Activated CD8-positive, alpha-beta memory T cell treated with anti-CD3 and anti-CD28 coated beads for 1 hour (primary cell): ENCODE measurements around the gene HDAC10.
A peak's percentile ranks its signal among the peaks of the same experiment; 100 is the strongest.

Experiments
- DNase-seq, 2 donors: peaks; one replicate each; pipeline ENCODE4 v3.0.0-alpha.2; 2020; ENCODE audit warnings: low read depth in 1 of 2; ENCODE audit errors: extremely low read depth in 1 of 2

Gene HDAC10

DNA sequence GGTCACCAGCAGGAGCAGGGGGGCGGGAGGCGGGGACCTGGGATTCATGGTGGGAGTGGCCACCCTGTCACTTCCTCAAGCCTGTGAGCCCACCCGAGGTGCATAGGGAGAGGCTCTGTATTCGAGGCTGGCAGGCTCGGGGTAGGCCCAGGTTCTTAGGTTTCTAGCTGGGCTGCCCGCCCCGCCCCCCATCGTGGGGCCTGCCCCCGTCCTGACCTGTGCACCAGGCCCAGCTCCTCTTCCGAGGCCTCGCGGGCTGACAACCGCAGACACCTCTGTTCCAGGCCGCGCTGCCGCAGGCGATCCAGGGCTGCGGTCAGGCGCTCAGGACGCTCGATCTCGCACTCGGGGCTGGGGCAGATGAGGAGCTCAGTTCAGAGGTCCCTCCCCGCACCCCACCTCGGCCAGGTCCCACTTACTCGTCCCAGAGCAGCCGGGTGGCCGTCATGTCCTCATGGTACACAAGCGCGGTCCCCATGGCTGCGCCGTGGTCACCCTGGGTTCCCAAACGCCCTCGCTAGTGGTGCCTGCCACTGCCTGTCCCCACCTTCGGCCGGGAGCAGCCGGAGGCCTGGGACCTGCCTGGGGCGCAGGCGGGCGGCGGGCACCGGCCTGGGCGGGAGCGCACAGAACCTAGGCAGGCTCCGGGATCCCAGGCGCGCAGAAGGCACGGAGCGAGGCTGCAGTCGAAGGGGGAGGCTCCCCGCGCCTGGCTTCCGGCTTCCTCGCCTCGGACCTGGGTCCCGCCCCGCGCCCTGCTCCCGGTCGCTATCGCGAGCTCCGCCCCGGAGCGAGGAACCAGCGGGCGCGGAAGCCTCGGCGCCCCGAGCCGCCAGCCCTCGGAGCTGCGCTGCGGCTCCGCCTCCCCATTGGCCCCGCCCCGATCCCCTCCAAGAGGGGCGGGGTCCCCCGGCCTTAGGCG is at the start of gene HDAC10:
HDAC10 (minus strand) TSS at position 711 of the 922 bp plus-strand sequence; CDS start at position 478, 233 bp downstream.
- peak in 1 of 2 donors; percentile 69 for DNase-seq

- DNase-seq, result no peak
These were observed 49.7 kb upstream of the HDAC10 start for GRCh38 chr22:50300620-50301257.

DNA sequence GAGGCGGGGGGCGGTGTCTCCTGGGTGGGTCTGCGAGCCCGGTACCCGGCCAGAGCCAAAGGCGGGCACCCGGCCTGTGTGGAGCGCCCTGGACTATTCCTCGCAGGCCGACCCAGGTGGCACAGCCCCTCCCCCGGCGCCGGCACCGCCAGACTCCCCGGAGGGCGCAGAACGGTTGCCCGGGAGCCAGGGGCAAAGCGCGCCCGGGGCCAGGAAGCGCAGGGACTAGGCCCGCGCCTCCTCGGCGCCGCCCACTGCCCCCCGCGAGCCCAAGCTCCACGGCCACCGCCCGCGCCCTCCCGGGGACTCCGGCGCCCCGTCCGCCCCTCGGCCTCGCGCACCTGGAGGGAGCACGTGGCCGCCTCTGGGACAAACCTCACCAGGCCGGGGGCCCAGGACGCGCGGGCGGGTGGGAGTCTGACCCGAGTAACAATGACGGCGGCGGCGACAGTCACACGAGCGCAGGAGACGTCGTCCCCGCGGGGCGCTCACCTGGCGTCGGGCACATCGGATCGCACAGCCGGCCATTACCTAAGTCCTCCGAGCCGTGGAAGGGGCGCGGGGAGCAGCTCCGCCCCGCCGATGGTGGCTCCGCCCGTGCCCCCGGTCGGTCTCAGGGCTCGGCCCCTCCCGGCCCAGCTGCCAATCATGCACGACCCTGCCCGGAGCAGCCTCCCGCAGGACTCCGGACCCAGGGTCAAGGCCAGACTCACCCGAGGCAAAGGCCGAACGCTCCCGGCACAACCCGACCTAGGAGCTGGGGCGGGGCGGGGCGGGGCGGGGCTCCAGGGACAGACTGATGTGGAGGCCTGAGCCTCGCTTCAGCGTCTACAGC is 48.9 kb upstream of the HDAC10 start:
- no peak for DNase-seq

- no peak for DNase-seq
These were observed 48.1 kb upstream of the HDAC10 start for GRCh38 chr22:50298937-50299784.

DNA sequence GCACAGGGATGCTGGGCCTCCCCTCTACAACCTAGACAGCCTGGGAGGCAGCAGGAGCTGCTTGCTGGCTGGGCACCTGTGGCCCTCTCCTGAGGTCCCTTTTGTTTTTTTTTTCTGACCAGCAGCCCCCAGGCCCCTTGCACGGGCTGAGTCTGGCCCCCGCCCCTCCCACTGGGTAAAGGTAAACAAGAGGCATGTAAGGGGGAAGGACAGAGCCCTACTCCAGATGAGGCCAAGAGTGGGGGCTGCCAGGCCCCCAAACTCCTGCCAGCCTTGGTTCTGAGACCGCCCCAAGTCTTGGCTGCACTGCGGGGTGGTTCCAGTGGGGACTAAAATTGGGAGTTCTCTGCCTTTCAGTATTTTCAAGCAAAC is 47.2 kb upstream of the HDAC10 start:
- no peak for DNase-seq

- no peak for DNase-seq
These were observed 46.6 kb upstream of the HDAC10 start for GRCh38 chr22:50297510-50298265.

GRCh38 chr22:50296658-50297490 is 45.8 kb upstream of the HDAC10 start:
- DNase-seq, result no peak

- DNase-seq, result no peak
These were observed 43.2 kb upstream of the HDAC10 start for GRCh38 chr22:50294319-50294656.

DNA sequence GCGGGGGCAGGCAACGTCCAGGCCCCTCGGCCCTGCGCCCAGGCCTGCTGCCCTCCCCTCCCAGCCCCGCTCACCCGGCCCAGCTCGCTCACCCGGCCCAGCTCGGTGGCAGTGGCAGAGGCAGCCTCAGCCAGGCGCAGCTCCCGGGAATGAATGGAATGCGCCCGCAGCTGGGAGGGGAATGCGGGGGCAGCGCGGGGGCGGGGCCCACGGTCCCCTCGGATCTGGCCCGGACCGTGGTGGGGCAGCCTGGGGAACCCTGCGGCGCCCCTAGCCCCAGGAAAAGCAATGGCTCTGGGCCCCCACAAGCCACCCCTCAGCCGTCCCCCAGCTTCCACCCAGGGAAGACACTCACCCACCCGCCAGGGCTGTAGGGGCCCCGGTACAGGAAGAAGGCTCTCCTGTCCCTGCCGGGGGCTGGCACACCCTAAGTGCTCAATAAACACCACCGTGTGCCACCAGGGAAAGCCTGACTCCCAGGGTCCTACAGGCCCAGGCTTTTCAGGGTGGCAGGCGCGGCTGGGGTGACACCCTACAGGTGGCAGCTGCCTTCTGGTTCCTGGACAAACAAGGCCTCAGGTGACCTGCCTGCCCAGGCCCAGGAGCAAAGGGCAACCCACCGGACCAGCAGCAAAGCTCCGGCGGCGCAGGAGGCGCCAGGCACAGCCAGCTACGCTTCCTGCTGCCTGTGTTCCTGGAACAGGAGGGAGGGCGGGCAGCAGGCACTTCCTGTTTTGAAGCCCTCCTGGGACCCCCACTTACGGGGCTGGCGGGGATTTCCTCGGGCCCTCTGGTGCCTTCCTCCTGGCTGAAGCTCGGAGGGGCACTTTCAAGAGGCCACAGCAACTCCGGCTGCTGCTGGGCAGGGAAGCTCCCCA is 42.6 kb upstream of the HDAC10 start:
- no peak for DNase-seq

- DNase-seq, result no peak
These were observed 41.8 kb upstream of the HDAC10 start for GRCh38 chr22:50292643-50293440.

- no peak for DNase-seq
These were observed 39.0 kb upstream of the HDAC10 start for GRCh38 chr22:50289942-50290630.

- no peak for DNase-seq
These were observed 38.3 kb upstream of the HDAC10 start for GRCh38 chr22:50289151-50289941.

DNA sequence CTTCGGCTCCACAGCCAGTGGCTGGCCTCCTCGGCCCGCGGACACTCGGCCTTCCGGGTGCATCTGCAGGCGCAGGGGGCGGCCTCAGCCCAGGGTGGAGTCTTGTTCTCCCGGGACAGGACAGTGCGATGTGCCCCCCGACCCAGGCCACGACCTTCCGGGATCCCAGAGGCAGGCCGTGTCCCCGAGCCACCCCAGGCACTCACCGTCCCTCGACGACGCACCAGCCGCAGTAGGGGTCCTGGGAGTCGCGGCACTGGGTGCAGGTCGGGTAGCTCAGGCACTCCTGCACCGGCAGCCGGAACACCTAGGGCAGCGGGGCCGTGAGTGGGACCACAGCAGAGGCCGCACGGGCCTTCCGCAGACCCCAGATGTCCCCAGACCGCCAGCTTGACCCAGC is 36.7 kb upstream of the HDAC10 start:
- DNase-seq, result no peak

DNA sequence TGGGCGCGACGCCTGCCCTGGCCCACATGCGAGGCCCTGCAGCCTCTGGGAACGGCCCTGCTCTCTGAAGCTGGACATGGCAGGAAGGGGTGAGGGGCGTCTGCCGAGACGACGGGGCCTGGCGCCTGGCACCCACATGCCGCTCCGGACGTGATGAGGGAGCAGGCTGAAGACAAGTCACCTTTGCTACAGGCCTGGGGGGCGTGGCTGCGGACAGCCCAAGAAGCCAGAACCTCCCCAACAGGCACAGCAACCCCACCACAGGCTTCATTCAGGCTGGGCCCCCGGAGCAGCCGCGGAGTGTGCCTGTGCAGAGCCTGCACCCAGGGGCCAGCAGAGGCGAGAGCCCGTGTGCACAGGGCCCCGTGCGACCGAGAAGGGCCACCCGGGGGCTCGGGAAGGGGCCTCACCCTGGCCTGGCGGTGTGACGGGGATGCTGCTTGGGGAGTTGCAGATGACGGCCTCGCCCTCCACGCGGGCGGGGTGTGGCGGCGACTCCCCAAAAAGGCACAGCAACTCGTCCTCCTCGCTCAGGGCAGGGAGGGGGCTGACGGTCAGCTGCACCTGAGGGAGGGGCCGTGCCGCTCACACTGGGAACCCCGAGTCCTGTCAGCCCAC is 35.7 kb upstream of the HDAC10 start:
- no peak for DNase-seq

GRCh38 chr22:50286275-50286674 is 35.2 kb upstream of the HDAC10 start:
- no peak for DNase-seq
